ENCODE measurements around the gene LGMN.

LGMN gene

DNA sequence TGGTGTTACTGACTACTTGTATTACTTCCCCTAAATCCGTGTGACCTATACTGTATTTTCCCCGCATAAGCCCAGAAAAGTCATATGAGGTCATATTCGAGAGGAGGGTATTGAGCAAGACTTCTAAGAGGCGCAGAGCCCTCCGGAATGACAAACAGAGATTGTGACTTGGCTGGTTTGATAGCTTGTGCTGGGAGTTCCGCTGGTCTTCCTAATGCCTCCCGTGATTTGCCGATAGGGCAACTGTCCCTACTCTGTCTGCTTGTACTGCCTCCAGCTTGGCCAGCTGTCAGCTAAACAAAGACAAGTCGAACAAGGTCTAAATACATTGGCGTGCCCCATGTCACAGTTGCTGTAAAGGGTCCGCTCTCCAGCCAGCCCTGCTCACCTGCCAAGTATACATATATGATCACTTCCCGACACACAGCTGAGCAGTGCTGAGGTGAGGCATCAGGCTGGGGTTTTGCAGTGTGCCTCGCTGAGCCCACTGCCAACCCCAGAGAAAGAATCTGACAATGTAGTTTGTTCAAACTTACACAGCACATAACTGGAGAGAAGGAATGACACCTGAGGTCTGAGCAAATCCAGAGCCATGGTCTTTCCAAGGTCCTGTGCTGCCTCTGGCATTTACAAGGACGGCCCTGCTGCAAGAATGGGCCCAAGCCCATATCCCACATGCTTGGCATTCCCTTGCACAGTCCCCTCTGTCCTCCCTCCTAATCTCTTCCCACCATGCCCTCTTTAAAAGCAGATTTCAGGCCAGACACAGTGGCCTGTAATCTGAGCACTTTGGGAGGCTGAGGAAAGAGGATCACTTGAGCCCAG is 23.7 kb downstream of the LGMN start:
- Histone ChIP-seq H3K4me3 (peak overlapping the region; percentile 18), H3K27ac (peak overlapping the region; percentile 42 to 79)
- DNase-seq (ENCODE audit: low spot score) = no peak
- TF ChIP-seq, protein P1, sequence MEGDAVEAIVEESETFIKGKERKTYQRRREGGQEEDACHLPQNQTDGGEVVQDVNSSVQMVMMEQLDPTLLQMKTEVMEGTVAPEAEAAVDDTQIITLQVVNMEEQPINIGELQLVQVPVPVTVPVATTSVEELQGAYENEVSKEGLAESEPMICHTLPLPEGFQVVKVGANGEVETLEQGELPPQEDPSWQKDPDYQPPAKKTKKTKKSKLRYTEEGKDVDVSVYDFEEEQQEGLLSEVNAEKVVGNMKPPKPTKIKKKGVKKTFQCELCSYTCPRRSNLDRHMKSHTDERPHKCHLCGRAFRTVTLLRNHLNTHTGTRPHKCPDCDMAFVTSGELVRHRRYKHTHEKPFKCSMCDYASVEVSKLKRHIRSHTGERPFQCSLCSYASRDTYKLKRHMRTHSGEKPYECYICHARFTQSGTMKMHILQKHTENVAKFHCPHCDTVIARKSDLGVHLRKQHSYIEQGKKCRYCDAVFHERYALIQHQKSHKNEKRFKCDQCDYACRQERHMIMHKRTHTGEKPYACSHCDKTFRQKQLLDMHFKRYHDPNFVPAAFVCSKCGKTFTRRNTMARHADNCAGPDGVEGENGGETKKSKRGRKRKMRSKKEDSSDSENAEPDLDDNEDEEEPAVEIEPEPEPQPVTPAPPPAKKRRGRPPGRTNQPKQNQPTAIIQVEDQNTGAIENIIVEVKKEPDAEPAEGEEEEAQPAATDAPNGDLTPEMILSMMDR (IDR thresholded peaks at IDR 0.05) = no peak

DNA sequence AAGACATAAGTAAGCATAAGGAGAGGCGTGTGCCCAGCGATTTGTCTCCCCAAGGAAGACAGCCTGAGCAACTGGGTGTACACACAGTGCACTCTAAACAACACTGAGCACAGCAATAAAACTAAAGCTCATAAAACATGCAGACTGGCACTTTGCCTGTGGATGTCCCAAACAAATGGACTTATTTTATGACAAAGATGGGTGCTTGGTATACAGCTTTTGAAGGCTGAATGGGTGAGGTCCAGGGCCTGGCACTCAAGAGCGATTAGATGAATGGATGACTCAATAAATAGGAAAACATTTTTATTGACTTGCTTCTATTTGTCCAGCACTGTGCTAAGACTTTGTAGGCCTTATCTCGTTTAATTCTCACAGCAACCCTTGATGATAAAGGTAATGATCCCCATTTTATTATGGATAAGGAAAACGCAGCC is 28.5 kb downstream of the LGMN start:
- peak; percentile 43 for DNase-seq (ENCODE audit: low spot score)

DNA sequence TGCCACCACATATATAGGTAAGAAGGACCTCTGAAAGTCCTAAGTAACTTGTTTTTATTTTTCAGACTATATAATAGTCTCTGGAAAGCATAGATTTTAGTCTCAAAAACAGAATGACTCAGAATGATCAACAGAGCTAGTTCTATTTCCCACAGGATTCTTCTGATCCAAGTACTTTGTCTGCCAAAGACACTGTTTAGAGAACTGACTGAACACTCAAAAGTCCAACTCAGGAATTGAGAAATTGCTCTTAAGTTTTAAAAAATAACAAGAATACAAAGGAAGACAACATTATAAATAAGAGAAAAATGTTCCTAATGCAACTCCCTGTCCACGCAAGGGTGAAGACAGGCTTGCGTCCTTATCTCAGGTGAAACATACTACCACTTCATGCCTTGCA is 29.0 kb downstream of the LGMN start:
- peak overlapping the region; percentile 7 for H3K4me3 ChIP-seq
- TF ChIP-seq, protein P1 (IDR thresholded peaks at IDR 0.05) = no peak
- H3K27ac ChIP-seq = peak overlapping the region; percentile 25 to 78
- no peak for DNase-seq (ENCODE audit: low spot score)

More for the DNA sequence above, 28.5 kb downstream of the LGMN start:
- TF ChIP-seq, protein P1 (IDR thresholded peaks at IDR 0.05) = no peak
- H3K4me3 ChIP-seq = peak overlapping the region; percentile 7
- peak overlapping the region; percentile 25 to 78 for H3K27ac ChIP-seq

DNA sequence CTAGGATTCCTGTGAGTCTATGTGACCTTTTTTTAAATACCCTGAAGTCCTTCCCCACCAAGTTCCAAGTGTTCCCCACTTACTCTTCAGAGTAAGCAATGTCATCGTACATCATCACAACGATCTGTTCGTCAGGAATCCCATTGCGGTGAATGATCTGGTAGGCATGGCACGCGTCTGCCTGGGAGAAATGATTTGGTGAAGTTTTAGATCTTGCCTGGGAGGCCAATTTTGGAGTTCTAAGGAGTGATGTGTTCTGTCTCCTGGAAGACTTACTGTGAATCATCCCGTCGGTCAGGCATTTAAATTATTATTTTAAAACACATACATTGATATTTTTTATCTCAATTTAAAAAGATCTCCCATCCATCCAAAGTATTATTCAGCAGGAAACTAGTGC is 29.8 kb downstream of the LGMN start:
- peak; percentile 3 for DNase-seq (ENCODE audit: low spot score)
- TF ChIP-seq, protein P1 (IDR thresholded peaks at IDR 0.05) = no peak
- Histone ChIP-seq H3K4me3 (no peak overlapping the region), H3K27ac (peak overlapping the region in 1 of 2 donors; percentile 78)

DNA sequence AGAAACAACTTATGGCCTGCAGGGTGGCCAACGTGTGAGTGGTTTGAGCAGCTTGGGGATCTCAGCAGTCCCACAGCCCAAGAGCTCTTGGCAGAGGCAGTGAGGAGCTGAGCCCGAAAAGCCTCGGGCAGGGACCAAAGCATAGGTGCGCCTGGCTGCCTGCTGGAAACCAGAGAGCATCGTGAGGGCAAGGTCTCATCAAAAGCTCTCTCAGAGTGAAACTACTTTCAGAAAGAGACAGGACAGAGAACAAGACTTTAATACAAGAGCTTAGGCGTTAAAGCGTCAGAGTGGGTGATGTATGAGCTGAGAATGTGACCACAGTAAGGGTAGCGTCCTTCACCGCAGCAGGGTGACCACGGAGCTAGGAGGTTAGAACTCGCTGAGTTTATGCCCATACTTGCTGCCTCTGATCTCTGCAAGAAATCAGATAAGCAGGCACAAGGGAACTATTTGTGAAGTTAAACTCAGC is 30.8 kb downstream of the LGMN start:
- TF ChIP-seq, protein P1 (IDR thresholded peaks at IDR 0.05) = no peak
- Histone ChIP-seq H3K4me3 (no peak overlapping the region), H3K27ac (peak overlapping the region in 1 of 2 donors; percentile 25)
- peak; percentile 54 for DNase-seq (ENCODE audit: low spot score)

DNA sequence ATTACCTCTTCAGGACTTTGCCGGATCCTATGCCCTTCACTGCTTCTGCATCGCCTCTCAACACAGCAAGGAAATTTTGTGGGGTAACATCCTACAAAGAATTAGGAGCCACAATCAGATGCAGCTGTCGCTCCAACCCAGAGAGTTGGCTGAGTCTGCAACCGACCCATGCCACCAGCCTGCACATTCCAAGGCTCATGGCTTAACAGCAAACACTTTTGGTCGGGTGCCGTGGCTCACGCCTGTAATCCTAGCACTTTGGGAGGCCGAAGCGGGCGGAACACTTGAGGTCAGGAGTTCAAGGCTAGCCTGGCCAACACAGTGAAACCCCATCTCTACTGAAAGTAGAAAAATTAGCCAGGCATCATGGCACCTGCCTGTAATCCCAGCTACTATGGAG is 32.3 kb downstream of the LGMN start:
- DNase-seq (ENCODE audit: low spot score) = peak; percentile 41
- TF ChIP-seq, protein P1 (IDR thresholded peaks at IDR 0.05) = no peak
- no peak overlapping the region for H3K27ac ChIP-seq

More for the DNA sequence above, 32.3 kb downstream of the LGMN start:
- no peak overlapping the region for H3K4me3 ChIP-seq

Measured in coronary artery (tissue), 2 donors.